PC-9 (cell line): ENCODE results near the gene CTDSP1.

Experiments used
- CTCF ChIP-seq: fragments of 200-600 bp; sonication (generic); conservative IDR thresholded peaks from 2 replicates; pipeline ENCODE4 v1.6.1; 2017; ENCODE audit warnings: mixed run types, antibody characterized with exemption, mild to moderate bottlenecking, moderate library complexity
- EZH2 ChIP-seq: fragments of 200-600 bp; sonication (generic); IDR thresholded peaks from 2 replicates; pipeline ENCODE4 v1.8.0; 2017; ENCODE audit warnings: antibody characterized with exemption, low read depth

GRCh38 chr2:218400930-218401881 is 1.5 kb downstream of the CTDSP1 start:
- TF ChIP-seq CTCF, result no peak
- TF ChIP-seq EZH2, result no peak
